Prostate gland (tissue), 2 donors: ENCODE measurements around the gene JARID2.

ENCODE experiments used
- CTCF ChIP-seq, 4 experiments: fragments of 200-600 bp in 2 of 4; fragments of 450-650 bp in 2 of 4; sonication (generic) in 2 of 4; IDR thresholded peaks; 1 replicate in 3 of 4; 2 replicates in 1 of 4; pipeline ENCODE4 v1.5.1; 2016 to 2019; ENCODE audit warnings: antibody characterized with exemption in 4 of 4, mild to moderate bottlenecking in 2 of 4, moderate library complexity in 2 of 4
- POLR2A ChIP-seq: fragments of 450-650 bp; IDR thresholded peaks from one replicate; pipeline ENCODE4 v1.6.1; 2016; ENCODE audit warnings: antibody characterized with exemption, mild to moderate bottlenecking
- POLR2AphosphoS5 ChIP-seq: sonication (generic); formaldehyde crosslinking; IDR thresholded peaks from one replicate; pipeline ENCODE4 v1.6.1; 2017; ENCODE audit warnings: antibody characterized with exemption

GRCh38 chr6:15431762-15432483 lies 186.1 kb downstream of the JARID2 start:
- TF ChIP-seq POLR2A (no peak), CTCF (IDR thresholded peaks at IDR 0.05) (no peak), POLR2AphosphoS5 (no peak)
